T-cell (primary cell): ENCODE data around the gene FBXO3. TPM values are rescaled to one million over a fixed set of nuclear protein-coding genes. Genes with fewer than 3 reads are reported as not detected.

Experiments
- ATAC-seq, 4 experiments: fragments of 200-7000 bp in 3 of 4; fragments of 150-1000 bp in 1 of 4; cut with Tn5 transposase; replicated peaks in 1 of 4; 1 replicate in 3 of 4; 2 replicates in 1 of 4; pipeline ENCODE4 v1.10.0; 2021; ENCODE audit warnings: moderate library complexity in 3 of 4, mild to moderate bottlenecking in 2 of 4, moderate number of reproducible peaks in 1 of 4
- CTCF ChIA-PET, 2 donors: fragments of 300-600 bp; sonication (Branson Sonifier 250); formaldehyde crosslinking; loops; one replicate each; lab custom pipeline; 2022; ENCODE audit warnings: antibody characterized with exemption in 2 of 2; lab: Charles Lee
- POLR2A ChIA-PET, 2 donors: fragments of 300-600 bp; sonication (Branson Sonifier 250); formaldehyde crosslinking; loops; one replicate each; lab custom pipeline; 2022; ENCODE audit warnings: antibody characterized with exemption in 2 of 2; lab: Charles Lee
- DNase-seq, 35 experiments: peaks; one replicate each; pipeline versions ENCODE4 v3.0.0 to v3.0.0-alpha.2; 2013 to 2023
- H3K27ac ChIP-seq: one replicate; pipeline ENCODE4 v1.5.1; 2013; ENCODE audit warnings: low read length
- H3K27me3 ChIP-seq, 2 experiments: replicated peaks in 1 of 2; 1 replicate in 1 of 2; 2 replicates in 1 of 2; pipeline versions ENCODE4 v1.6.1 to v1.7.0; 2013; ENCODE audit warnings: low read length in 1 of 2, mixed read lengths in 1 of 2; ENCODE audit not compliant: control insufficient read depth in 2 of 2, insufficient read depth in 2 of 2; ENCODE audit errors: extremely low read depth in 1 of 2
- H3K36me3 ChIP-seq, 2 donors: 1 replicate in 1 of 2; 2 replicates in 1 of 2; pipeline versions ENCODE4 v1.6.1 to v1.7.0; 2013; ENCODE audit warnings: low read length in 1 of 2; ENCODE audit not compliant: control insufficient read depth in 2 of 2, insufficient read depth in 1 of 2; ENCODE audit errors: extremely low read depth in 1 of 2
- H3K4me1 ChIP-seq, 2 experiments: 1 replicate in 1 of 2; 2 replicates in 1 of 2; pipeline versions ENCODE4 v1.6.1 to v1.7.0; 2013; ENCODE audit warnings: low read length in 2 of 2, mixed read lengths in 1 of 2; ENCODE audit not compliant: insufficient read depth in 2 of 2, control insufficient read depth in 1 of 2; ENCODE audit errors: extremely low read depth in 1 of 2
- H3K4me3 ChIP-seq, 2 donors: 1 replicate in 1 of 2; 2 replicates in 1 of 2; pipeline versions ENCODE4 v1.5.1 to v1.7.0; 2013; ENCODE audit warnings: mild to moderate bottlenecking in 2 of 2, low read length in 1 of 2, moderate library complexity in 1 of 2; ENCODE audit not compliant: control insufficient read depth in 1 of 2; ENCODE audit errors: extremely low read depth in 1 of 2
- H3K9me3 ChIP-seq: 2 replicates; pipeline ENCODE4 v1.7.0; 2013
- H3K27ac Mint-ChIP-seq, 2 donors: one replicate each; pipeline ENCODE4 v1.8.0; 2020 to 2021; ENCODE audit warnings: mild to moderate bottlenecking in 2 of 2, mixed read lengths in 2 of 2
- H3K27me3 Mint-ChIP-seq, 2 donors: one replicate each; pipeline ENCODE4 v1.8.0; 2021 to 2022; ENCODE audit warnings: mixed read lengths in 2 of 2
- H3K36me3 Mint-ChIP-seq: one replicate; pipeline ENCODE4 v1.8.0; 2021; ENCODE audit warnings: mixed read lengths
- H3K4me1 Mint-ChIP-seq, 3 donors: one replicate each; pipeline ENCODE4 v1.8.0; 2020 to 2022; ENCODE audit warnings: mixed read lengths in 3 of 3, mild to moderate bottlenecking in 1 of 3
- H3K4me3 Mint-ChIP-seq, 3 donors: one replicate each; pipeline ENCODE4 v1.8.0; 2020 to 2022; ENCODE audit warnings: mild to moderate bottlenecking in 3 of 3, mixed read lengths in 3 of 3, moderate library complexity in 3 of 3
- H3K9me3 Mint-ChIP-seq, 3 donors: one replicate each; pipeline ENCODE4 v1.8.0; 2020 to 2022; ENCODE audit warnings: mixed read lengths in 3 of 3
- WGBS: methylation state at CpG from one replicate; pipeline ENCODE4 v1.1.5; 2013; ENCODE audit warnings: missing lambda C conversion rate; ENCODE audit not compliant: insufficient coverage; 5-methylcytosine and 5-hydroxymethylcytosine counted together
- total RNA-seq, 35 experiments: library from RNA in 6 of 35; stranded (reverse) in 6 of 35; fragments of 120-200 nt in 1 of 35; gene quantifications; one replicate each; pipeline versions ENCODE4 v1.2.1 to v1.2.4 and lab custom pipeline; 2013 to 2026

Gene FBXO3
- total RNA-seq, 5 donors from 2014 or later (not counting 1 experiment from before 2014, with no cell fraction given): 37.1 to 60.0 (median 41.1) TPM

DNA sequence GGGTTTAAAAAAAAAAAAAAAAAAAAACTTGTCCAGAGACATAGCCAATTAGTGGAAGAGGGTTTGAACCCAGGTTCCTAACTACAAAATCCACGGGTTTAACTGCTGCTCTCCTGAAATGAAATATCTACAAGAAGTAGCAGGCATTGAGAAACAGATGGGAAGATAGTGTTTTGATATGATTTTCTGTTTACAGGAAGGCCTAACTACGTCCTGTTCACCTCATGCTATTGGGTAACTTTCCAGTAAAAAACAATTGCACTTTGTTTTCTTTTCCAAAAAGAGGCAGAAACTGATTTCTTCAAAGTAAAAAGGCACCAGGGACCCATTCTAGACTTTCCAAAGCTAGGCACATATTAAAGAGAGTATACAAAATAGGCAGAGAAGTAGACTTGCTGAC lies 67.8 kb downstream of the FBXO3 start:
- ChIA-PET CTCF (interaction anchor here in 1 of 2 donors (1.9 kb wide), 1 partner anchor 36 kb away, joined by 6 read pairs; no protein-coding TSS in a partner anchor), POLR2A (no interaction called here)
- Mint-ChIP-seq H3K4me3 (no peak overlapping the region), H3K27me3 (no peaks in the 10 kb centered on the region), H3K36me3 (peaks cover 23% of the 10 kb centered on the region), H3K9me3 (no peaks in the 10 kb centered on the region), H3K27ac (peak overlapping the region; percentile 24 to 55), H3K4me1 (peaks cover 5 to 10% (median 9%) of the 10 kb centered on the region in 3 donors)
- Histone ChIP-seq H3K4me1 (no peaks in the 10 kb centered on the region), H3K27me3 (no peaks in the 10 kb centered on the region), H3K27ac (no peak overlapping the region), H3K4me3 (no peak overlapping the region), H3K9me3 (no peaks in the 10 kb centered on the region), H3K36me3 (peaks cover 0 to 13% of the 10 kb centered on the region in 2 donors)
- ATAC-seq: no peak
- no peak for DNase-seq
- no CpG with 5 or more reads among the region's 2 CpGs for WGBS

DNA sequence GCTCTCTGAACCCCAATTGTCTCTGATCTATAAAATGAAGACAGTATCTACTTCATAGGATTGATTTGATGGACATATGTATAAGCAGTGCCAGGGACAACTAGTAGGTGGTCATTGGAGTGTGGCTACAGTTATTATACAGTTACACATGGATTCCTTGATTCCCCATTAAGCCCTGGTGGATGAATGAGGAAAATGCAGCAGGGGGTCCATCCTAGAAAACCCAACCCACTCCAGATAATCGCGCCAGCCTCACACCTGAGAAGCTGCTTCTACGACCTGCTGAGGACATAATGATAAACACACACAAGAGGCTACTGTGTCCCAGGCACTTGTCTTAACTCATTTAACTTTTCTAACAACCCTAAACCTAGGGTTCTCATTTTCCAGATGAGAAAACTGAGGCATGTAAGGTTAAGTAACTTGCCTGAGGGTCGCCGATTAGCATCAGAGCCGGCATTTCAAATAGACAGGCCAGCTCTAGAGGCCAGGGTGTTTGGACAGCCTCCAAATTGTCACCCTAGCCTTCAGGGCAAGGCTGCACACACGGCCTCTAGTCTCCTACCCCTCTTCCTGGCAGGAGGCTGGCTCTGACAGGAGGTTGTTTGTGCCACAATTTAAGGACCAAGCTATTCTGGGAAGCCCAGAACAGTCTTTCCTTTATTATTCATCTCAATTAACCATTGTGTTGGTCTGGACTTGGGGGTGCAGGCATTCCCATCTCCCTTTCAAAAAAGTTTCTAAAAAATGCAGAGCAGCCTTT lies 69.9 kb downstream of the FBXO3 start:
- Histone ChIP-seq H3K27me3 (peaks cover 0 to 8% of the 10 kb centered on the region in 2 experiments), H3K27ac (no peak overlapping the region), H3K4me1 (peaks cover 0 to 13% of the 10 kb centered on the region in 2 experiments), H3K36me3 (peaks cover 0 to 10% of the 10 kb centered on the region in 2 donors), H3K4me3 (no peak overlapping the region), H3K9me3 (no peaks in the 10 kb centered on the region)
- ATAC-seq: no peak
- Mint-ChIP-seq H3K4me3 (no peak overlapping the region), H3K27me3 (no peaks in the 10 kb centered on the region), H3K9me3 (no peaks in the 10 kb centered on the region), H3K27ac (no peak overlapping the region), H3K36me3 (peaks cover 13% of the 10 kb centered on the region), H3K4me1 (peaks cover 15 to 26% (median 22%) of the 10 kb centered on the region in 3 donors)
- 71% methylated on average over 4 of the region's 7 CpGs for WGBS
- DNase-seq: no peak
- POLR2A ChIA-PET: no interaction called here
- CTCF ChIA-PET: interaction anchor here (0.6 to 0.7 kb wide), 2 partner anchors 22 to 1224 kb away, joined by 4 read pairs; no protein-coding TSS in a partner anchor

DNA sequence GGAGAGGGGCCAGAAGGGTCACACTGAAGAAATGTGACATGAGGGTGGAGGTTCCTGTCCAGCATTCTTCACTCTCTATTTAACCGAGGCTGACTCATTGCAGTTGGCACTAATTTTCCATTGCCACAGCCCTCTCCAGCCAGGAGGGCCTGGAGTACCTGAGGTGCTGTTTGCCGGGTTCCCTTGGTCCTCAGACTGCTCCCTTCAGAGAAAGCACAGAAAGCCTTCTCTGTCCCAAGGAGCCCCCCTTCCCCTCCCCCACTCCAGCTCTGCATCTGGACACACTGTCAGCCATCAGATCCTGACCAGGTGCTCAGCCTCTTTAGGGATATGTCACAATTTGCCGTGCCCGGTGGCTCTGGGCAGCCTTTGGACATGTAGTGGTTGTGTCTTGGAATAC lies 70.5 kb downstream of the FBXO3 start:
- Mint-ChIP-seq H3K9me3 (no peaks in the 10 kb centered on the region), H3K27me3 (no peaks in the 10 kb centered on the region), H3K36me3 (peaks cover 6% of the 10 kb centered on the region), H3K4me3 (no peak overlapping the region), H3K4me1 (peaks cover 15 to 27% (median 23%) of the 10 kb centered on the region in 3 donors), H3K27ac (no peak overlapping the region)
- Histone ChIP-seq H3K36me3 (peaks cover 0 to 4% of the 10 kb centered on the region in 2 donors), H3K27ac (no peak overlapping the region), H3K27me3 (peaks cover 0 to 10% of the 10 kb centered on the region in 2 experiments), H3K4me3 (no peak overlapping the region), H3K4me1 (peaks cover 0 to 13% of the 10 kb centered on the region in 2 experiments), H3K9me3 (no peaks in the 10 kb centered on the region)
- no peak for DNase-seq
- no peak for ATAC-seq
- ChIA-PET CTCF (no interaction called here), POLR2A (no interaction called here)
- 53% methylated on average over 2 of the region's 4 CpGs for WGBS

DNA sequence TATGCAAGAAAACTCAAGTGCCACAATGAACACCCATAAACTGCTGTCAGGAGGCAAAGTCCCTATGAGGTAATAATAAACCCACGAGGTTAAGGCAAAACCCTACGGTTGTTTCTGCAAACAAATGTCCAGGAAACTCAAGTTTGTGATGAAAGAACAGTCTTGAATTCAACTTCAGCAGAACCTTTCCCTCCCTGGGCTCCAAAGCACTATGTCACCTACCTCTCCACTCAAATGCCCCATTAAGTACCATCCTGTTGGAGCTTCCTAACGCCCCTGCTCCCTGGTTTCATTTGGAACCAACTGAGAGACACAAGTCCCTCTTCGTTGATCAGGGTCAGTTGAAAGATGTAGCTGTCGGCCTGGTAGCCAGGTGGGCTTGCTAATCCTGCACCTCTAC lies 71.1 kb downstream of the FBXO3 start:
- Histone ChIP-seq H3K27me3 (peaks cover 0 to 10% of the 10 kb centered on the region in 2 experiments), H3K9me3 (no peaks in the 10 kb centered on the region), H3K4me1 (peaks cover 0 to 13% of the 10 kb centered on the region in 2 experiments), H3K36me3 (no peaks in the 10 kb centered on the region), H3K4me3 (no peak overlapping the region), H3K27ac (no peak overlapping the region)
- no peak for ATAC-seq
- Mint-ChIP-seq H3K4me1 (peaks cover 15 to 27% (median 23%) of the 10 kb centered on the region in 3 donors), H3K27me3 (no peaks in the 10 kb centered on the region), H3K9me3 (no peaks in the 10 kb centered on the region), H3K4me3 (no peak overlapping the region), H3K36me3 (peaks cover 3% of the 10 kb centered on the region), H3K27ac (no peak overlapping the region)
- 100% methylated on average over 2 of the region's 5 CpGs for WGBS
- no peak for DNase-seq
- CTCF ChIA-PET: interaction anchor here in 1 of 2 donors (0.7 kb wide), 1 partner anchor 11 kb away, joined by 3 read pairs; no protein-coding TSS in a partner anchor
- POLR2A ChIA-PET: no interaction called here

DNA sequence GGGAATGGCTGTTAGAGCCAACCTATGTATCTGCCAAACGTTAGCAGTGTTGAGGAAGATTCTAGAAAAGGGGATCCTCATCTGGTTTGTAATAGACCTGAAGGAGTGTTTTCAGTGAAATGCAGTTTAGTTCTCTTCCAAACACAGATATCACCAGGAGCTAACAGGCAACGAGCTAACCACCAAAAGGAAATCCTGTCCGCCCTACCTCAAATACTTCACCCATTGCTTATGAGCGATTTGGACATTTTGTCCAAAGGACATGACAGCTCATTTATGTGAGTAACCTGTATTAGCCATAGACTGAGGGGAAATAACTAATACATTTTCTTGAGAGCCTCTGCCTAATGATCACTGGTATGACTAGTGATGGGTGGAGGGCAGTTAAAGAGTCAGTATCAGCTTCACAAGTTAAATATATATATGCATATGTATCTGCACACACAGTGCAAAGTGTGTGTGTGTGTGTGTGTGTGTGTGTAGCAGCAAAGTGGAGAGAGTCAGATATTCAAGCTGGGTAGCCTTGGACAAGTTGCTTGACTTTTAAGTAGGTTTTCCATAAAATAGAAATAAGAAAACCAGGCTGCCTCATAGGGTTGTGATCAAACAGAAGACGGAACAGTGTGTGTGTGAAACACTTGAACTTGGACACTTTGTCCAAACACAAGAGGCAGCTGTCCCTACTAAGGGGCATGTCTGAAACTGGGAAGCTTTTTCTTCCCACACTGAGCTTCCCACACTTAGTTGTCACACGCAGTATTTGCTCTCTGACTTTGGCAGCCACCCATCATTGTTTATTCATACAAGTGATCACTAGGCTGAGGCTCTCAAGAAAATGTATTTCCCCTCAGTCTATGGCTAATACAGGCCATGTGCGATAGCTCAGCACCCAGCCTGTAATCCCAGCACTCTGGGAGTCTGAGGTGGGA lies 72.8 kb downstream of the FBXO3 start:
- no peaks in the 10 kb centered on the region for H3K9me3 ChIP-seq
- 70% methylated on average over 2 of the region's 7 CpGs for WGBS
- H3K4me3 ChIP-seq: peak overlapping the region; percentile 40 to 76
- peaks cover 17 to 29% (median 20%) of the 10 kb centered on the region in 3 donors for H3K4me1 Mint-ChIP-seq
- POLR2A ChIA-PET: interaction anchor here in 1 of 2 donors (0.5 kb wide), 1 partner anchor 35 kb away, joined by 4 read pairs; the partner anchor contains the start of gene CD59
- peaks cover 0 to 13% of the 10 kb centered on the region in 2 experiments for H3K4me1 ChIP-seq
- no peaks in the 10 kb centered on the region for H3K36me3 ChIP-seq
- no peak overlapping the region for H3K27ac ChIP-seq
- H3K9me3 Mint-ChIP-seq: no peaks in the 10 kb centered on the region
- CTCF ChIA-PET: interaction anchor here (0.6 to 2.9 kb wide), 5 partner anchors 9 to 43 kb away, joined by 3 to 22 read pairs (median 4); no protein-coding TSS in a partner anchor
- H3K4me3 Mint-ChIP-seq: peak overlapping the region; percentile 86 to 92 (median 88)
- H3K27me3 Mint-ChIP-seq: peaks cover 5 to 10% of the 10 kb centered on the region in 2 donors
- ATAC-seq (no peak), DNase-seq (no peak)
- peaks cover 1% of the 10 kb centered on the region for H3K36me3 Mint-ChIP-seq
- H3K27me3 ChIP-seq: peaks cover 0 to 10% of the 10 kb centered on the region in 2 experiments
- peak overlapping the region; percentile 1 to 63 for H3K27ac Mint-ChIP-seq
